Neural progenitor cell (in vitro differentiated cells): ENCODE data around the gene IL1RAP. TPM values are rescaled to one million over a fixed set of nuclear protein-coding genes. Genes with fewer than 3 reads are reported as not detected.

Experiments used
- DNase-seq: peaks from one replicate; pipeline ENCODE4 v3.0.0-alpha.2; 2016; ENCODE audit warnings: low spot score
- H2AFZ ChIP-seq: fragments of 200-600 bp; sonication (generic); replicated peaks from 2 replicates; pipeline ENCODE4 v1.6.1; 2016; ENCODE audit warnings: antibody characterized with exemption
- H3F3A ChIP-seq: fragments of 200-600 bp; sonication (generic); 2 replicates; pipeline ENCODE4 v1.6.1; 2016; ENCODE audit warnings: antibody characterized with exemption, low read depth
- H3K27ac ChIP-seq: fragments of 200-600 bp; sonication (generic); 2 replicates; pipeline ENCODE4 v1.5.1; 2016; ENCODE audit warnings: mild to moderate bottlenecking
- H3K27me3 ChIP-seq: fragments of 200-600 bp; sonication (generic); 2 replicates; pipeline ENCODE4 v1.6.1; 2016; ENCODE audit warnings: mild to moderate bottlenecking, moderate library complexity
- H3K36me3 ChIP-seq: fragments of 200-600 bp; sonication (generic); 2 replicates; pipeline ENCODE4 v1.5.1; 2016
- H3K4me1 ChIP-seq: fragments of 200-600 bp; sonication (generic); 2 replicates; pipeline ENCODE4 v1.6.1; 2016; ENCODE audit warnings: mixed run types
- H3K4me2 ChIP-seq: fragments of 200-600 bp; sonication (generic); 2 replicates; pipeline ENCODE4 v1.6.1; 2016
- H3K4me3 ChIP-seq: fragments of 200-600 bp; sonication (generic); 2 replicates; pipeline ENCODE4 v1.5.1; 2016
- H3K79me2 ChIP-seq: fragments of 200-600 bp; sonication (generic); 2 replicates; pipeline ENCODE4 v1.6.1; 2016; ENCODE audit warnings: low read depth
- H3K9ac ChIP-seq: fragments of 200-600 bp; sonication (generic); 2 replicates; pipeline ENCODE4 v1.6.1; 2016
- H3K9me3 ChIP-seq: fragments of 200-600 bp; sonication (generic); 2 replicates; pipeline ENCODE4 v1.5.1; 2016; ENCODE audit warnings: low read depth
- H4K20me1 ChIP-seq: fragments of 200-600 bp; sonication (generic); 2 replicates; pipeline ENCODE4 v1.6.1; 2016; ENCODE audit warnings: low read depth
- H3K27ac Mint-ChIP-seq: 3 replicates; pipeline ENCODE4 v1.8.0; 2021; ENCODE audit warnings: mixed read lengths
- H3K27me3 Mint-ChIP-seq: 2 replicates; pipeline ENCODE4 v1.8.0; 2022; ENCODE audit warnings: low read depth, mild to moderate bottlenecking, inconsistent platforms, moderate library complexity, mixed read lengths; ENCODE audit not compliant: insufficient read depth
- H3K36me3 Mint-ChIP-seq: 3 replicates; pipeline ENCODE4 v1.8.0; 2021; ENCODE audit warnings: mixed read lengths
- H3K4me1 Mint-ChIP-seq: 3 replicates; pipeline ENCODE4 v1.8.0; 2021; ENCODE audit warnings: mixed read lengths
- H3K4me3 Mint-ChIP-seq: 3 replicates; pipeline ENCODE4 v1.8.0; 2021; ENCODE audit warnings: mild to moderate bottlenecking, moderate library complexity, mixed read lengths
- H3K9me3 Mint-ChIP-seq: 3 replicates; pipeline ENCODE4 v1.8.0; 2020; ENCODE audit warnings: mixed read lengths
- CTCF ChIP-seq: fragments of 200-600 bp; sonication (generic); IDR thresholded peaks from 2 replicates; pipeline ENCODE4 v1.5.1; 2017; ENCODE audit warnings: antibody characterized with exemption, mild to moderate bottlenecking
- EZH2 ChIP-seq: fragments of 200-600 bp; sonication (generic); IDR thresholded peaks from 2 replicates; pipeline ENCODE4 v1.6.1; 2017; ENCODE audit warnings: antibody characterized with exemption, mild to moderate bottlenecking, moderate library complexity
- EZH2phosphoT487 ChIP-seq: fragments of 200-600 bp; sonication (generic); IDR thresholded peaks from 2 replicates; pipeline ENCODE4 v1.6.1; 2017; ENCODE audit warnings: antibody characterized with exemption
- total RNA-seq: library from RNA; depleted of rRNA; stranded (reverse); fragments of >200 nt; gene quantifications from 2 replicates; pipeline ENCODE4 v1.2.3, GENCODE V29; 2015; ENCODE audit warnings: low replicate concordance

Gene IL1RAP
- total RNA-seq, 1 donor from 2014 or later, result 11.3 TPM

- Mint-ChIP-seq H3K27ac (no peak overlapping the region), H3K36me3 (no peaks in the 10 kb centered on the region), H3K27me3 (no peaks in the 10 kb centered on the region), H3K4me1 (no peaks in the 10 kb centered on the region), H3K9me3 (no peaks in the 10 kb centered on the region), H3K4me3 (no peak overlapping the region)
- Histone ChIP-seq H4K20me1 (no peaks in the 10 kb centered on the region), H2AFZ (no peak overlapping the region), H3K4me2 (no peak overlapping the region), H3F3A (no peaks in the 10 kb centered on the region), H3K27ac (no peak overlapping the region), H3K79me2 (no peaks in the 10 kb centered on the region), H3K4me1 (no peaks in the 10 kb centered on the region), H3K27me3 (no peaks in the 10 kb centered on the region), H3K4me3 (no peak overlapping the region), H3K9ac (no peak overlapping the region), H3K36me3 (no peaks in the 10 kb centered on the region), H3K9me3 (no peaks in the 10 kb centered on the region)
- no peak for TF ChIP-seq EZH2
- TF ChIP-seq EZH2phosphoT487, result no peak
- TF ChIP-seq CTCF, result no peak
- DNase-seq, result no peak
Measured at GRCh38 chr3:190641564-190641963, 127.7 kb downstream of the IL1RAP start.

GRCh38 chr3:190642016-190642415, 128.1 kb downstream of the IL1RAP start:
- Mint-ChIP-seq H3K9me3 (no peaks in the 10 kb centered on the region), H3K4me3 (no peak overlapping the region), H3K27me3 (no peaks in the 10 kb centered on the region), H3K27ac (no peak overlapping the region), H3K36me3 (no peaks in the 10 kb centered on the region), H3K4me1 (no peaks in the 10 kb centered on the region)
- Histone ChIP-seq H3K27me3 (no peaks in the 10 kb centered on the region), H3F3A (no peaks in the 10 kb centered on the region), H4K20me1 (no peaks in the 10 kb centered on the region), H3K4me1 (no peaks in the 10 kb centered on the region), H3K4me3 (no peak overlapping the region), H3K36me3 (no peaks in the 10 kb centered on the region), H3K4me2 (no peak overlapping the region), H3K27ac (no peak overlapping the region), H2AFZ (no peak overlapping the region), H3K79me2 (no peaks in the 10 kb centered on the region), H3K9ac (no peak overlapping the region), H3K9me3 (no peaks in the 10 kb centered on the region)
- DNase-seq, result no peak
- no peak for TF ChIP-seq EZH2phosphoT487
- no peak for TF ChIP-seq EZH2
- TF ChIP-seq CTCF, result no peak

GRCh38 chr3:190644035-190644434, 130.2 kb downstream of the IL1RAP start:
- H4K20me1 ChIP-seq, result no peaks in the 10 kb centered on the region
- no peak for DNase-seq
- H3K4me2 ChIP-seq, result no peak overlapping the region
- no peaks in the 10 kb centered on the region for H3K4me1 Mint-ChIP-seq
- no peaks in the 10 kb centered on the region for H3F3A ChIP-seq
- H3K9me3 ChIP-seq, result no peaks in the 10 kb centered on the region
- no peaks in the 10 kb centered on the region for H3K36me3 ChIP-seq
- H3K27ac ChIP-seq, result no peak overlapping the region
- H3K4me1 ChIP-seq, result no peaks in the 10 kb centered on the region
- no peak overlapping the region for H3K4me3 Mint-ChIP-seq
- H3K9ac ChIP-seq, result no peak overlapping the region
- H3K27me3 Mint-ChIP-seq, result no peaks in the 10 kb centered on the region
- H3K9me3 Mint-ChIP-seq, result no peaks in the 10 kb centered on the region
- no peak for TF ChIP-seq CTCF
- TF ChIP-seq EZH2, result no peak
- no peak overlapping the region for H3K4me3 ChIP-seq
- no peaks in the 10 kb centered on the region for H3K36me3 Mint-ChIP-seq
- H3K27ac Mint-ChIP-seq, result no peak overlapping the region
- no peaks in the 10 kb centered on the region for H3K27me3 ChIP-seq
- H3K79me2 ChIP-seq, result no peaks in the 10 kb centered on the region
- H2AFZ ChIP-seq, result no peak overlapping the region

- H3K27me3 Mint-ChIP-seq, result no peaks in the 10 kb centered on the region
- no peaks in the 10 kb centered on the region for H4K20me1 ChIP-seq
- no peak overlapping the region for H3K9ac ChIP-seq
- no peak overlapping the region for H3K27ac ChIP-seq
- no peak overlapping the region for H3K4me2 ChIP-seq
- H3K4me3 ChIP-seq, result no peak overlapping the region
- no peaks in the 10 kb centered on the region for H3F3A ChIP-seq
- H3K79me2 ChIP-seq, result no peaks in the 10 kb centered on the region
- no peak overlapping the region for H3K27ac Mint-ChIP-seq
- no peaks in the 10 kb centered on the region for H3K4me1 Mint-ChIP-seq
- no peaks in the 10 kb centered on the region for H3K36me3 ChIP-seq
- no peaks in the 10 kb centered on the region for H3K36me3 Mint-ChIP-seq
- H2AFZ ChIP-seq, result no peak overlapping the region
- H3K27me3 ChIP-seq, result no peaks in the 10 kb centered on the region
- H3K9me3 Mint-ChIP-seq, result no peaks in the 10 kb centered on the region
- no peak overlapping the region for H3K4me3 Mint-ChIP-seq
- H3K9me3 ChIP-seq, result no peaks in the 10 kb centered on the region
- H3K4me1 ChIP-seq, result no peaks in the 10 kb centered on the region
- DNase-seq, result no peak
- TF ChIP-seq EZH2phosphoT487 (no peak), CTCF (no peak), EZH2 (no peak)
Measured at GRCh38 chr3:190644766-190645165, 130.9 kb downstream of the IL1RAP start.
